HG03159 (cell line): Measurements from ENCODE around the gene SCARB2.

ENCODE experiments used
- ATAC-seq: cut with Tn5 transposase; IDR thresholded peaks from one replicate; pipeline ENCODE4 v1.9.1; 2021; ENCODE audit warnings: mild to moderate bottlenecking, moderate library complexity; ENCODE audit not compliant: unreplicated experiment

Gene SCARB2

DNA sequence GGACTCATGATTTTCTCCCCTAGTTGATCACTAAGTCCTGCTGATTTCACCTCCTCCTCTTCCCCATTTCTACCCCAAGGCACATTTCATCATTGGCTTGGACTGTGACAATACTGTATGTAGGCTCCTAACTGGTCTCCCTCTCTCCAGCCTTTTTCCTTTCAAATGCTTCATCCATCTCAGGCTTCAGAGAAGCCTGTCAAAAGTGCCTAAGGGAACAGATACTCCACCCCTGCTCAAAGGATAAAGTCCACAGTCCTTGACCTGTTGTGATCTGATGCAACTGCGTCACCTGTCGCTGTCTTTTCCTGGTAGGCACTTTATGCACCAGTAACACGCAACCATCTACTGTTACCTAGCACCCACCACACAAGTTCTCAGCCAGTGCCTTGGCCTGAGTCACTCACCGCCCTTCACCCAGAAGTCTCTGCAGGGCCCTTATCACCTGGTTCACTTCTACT lies 12.8 kb downstream of the SCARB2 start:
- ATAC-seq = no peak

DNA sequence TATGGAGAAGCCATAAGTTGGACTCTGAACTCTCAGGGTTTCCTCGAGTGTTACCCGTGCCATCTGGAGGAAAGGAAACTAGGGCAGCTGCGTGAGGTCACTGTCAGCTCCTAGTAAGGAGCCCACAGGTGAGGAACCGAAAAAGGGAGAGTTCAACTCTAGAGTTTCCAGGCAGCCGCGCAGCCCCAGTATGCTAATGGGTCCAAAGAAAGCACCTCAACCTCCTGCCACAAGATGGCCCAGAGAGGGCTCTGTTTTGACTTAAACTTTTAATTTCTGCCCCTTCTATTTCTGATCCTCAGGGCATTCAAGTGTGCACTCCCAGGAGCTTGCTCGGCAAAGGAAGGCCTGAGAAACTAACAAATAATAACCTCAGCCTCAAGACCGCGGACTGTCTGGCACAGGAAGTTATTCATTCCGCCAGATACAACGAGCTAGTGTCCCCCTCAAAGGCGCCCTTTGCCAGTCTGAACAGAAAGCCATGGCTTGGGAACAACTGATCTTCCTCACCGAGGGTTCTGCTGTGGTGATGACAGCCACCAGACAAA lies 13.9 kb downstream of the SCARB2 start:
- peak; percentile 89 for ATAC-seq

DNA sequence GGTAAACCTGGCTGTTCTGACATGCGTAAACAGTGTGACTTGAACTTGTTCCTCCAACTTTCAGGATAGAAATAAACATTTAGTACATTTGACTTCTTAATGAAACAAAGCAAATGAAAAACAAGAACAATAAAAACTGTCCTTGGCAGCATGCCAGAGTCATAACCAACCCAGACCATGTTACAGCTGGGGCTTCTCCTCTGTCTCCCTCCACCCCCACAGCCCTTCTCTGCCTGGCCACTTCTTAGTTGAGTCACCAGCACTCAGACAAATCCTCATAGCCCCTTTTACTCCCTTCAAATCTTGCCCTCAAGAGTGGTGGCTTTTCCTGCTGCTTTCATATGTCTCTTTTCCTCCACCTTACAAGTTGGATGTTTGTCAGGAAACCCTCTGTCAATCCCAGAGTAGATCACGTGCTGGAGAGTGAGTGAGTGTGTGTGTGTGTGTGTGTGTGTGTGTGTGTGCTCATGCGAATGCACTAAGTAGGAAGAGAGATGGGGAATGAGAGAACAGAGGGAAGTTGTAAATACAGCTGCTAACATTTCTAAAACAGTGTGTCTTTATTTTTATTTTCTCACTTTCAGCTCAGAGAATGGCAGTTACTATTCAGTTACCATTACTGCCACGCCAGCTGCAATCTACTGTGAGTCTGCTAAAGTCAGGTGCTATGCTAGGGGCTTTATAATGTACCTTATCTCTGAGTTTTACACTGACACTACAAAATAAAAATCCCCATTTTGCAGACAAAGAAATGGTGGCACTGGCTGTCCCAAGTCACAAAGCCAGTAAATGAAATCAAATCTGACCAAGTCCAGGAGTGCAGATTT lies 15.0 kb downstream of the SCARB2 start:
- ATAC-seq = peak; percentile 43

DNA sequence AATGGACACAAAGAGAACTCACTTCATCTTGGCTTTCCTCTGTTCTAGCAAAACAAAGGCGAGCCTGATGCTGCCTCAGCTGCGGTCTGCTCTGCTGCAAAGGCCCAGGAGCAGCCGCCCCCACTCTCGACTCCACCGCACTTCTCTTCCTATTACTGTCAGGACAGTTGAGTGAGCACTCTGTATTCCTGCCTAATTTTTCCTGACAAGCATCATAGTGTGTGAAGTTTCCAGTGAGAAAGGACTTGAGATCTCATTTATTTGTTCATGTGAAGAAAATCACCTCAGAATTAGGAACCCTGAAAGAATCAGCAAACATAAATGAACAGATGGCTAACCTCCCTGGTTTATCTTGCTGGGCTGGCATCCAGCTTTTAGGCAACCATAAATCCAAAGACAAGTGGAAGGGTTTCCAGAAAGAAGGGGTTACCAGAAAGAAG lies 15.6 kb downstream of the SCARB2 start:
- peak; percentile 11 for ATAC-seq

DNA sequence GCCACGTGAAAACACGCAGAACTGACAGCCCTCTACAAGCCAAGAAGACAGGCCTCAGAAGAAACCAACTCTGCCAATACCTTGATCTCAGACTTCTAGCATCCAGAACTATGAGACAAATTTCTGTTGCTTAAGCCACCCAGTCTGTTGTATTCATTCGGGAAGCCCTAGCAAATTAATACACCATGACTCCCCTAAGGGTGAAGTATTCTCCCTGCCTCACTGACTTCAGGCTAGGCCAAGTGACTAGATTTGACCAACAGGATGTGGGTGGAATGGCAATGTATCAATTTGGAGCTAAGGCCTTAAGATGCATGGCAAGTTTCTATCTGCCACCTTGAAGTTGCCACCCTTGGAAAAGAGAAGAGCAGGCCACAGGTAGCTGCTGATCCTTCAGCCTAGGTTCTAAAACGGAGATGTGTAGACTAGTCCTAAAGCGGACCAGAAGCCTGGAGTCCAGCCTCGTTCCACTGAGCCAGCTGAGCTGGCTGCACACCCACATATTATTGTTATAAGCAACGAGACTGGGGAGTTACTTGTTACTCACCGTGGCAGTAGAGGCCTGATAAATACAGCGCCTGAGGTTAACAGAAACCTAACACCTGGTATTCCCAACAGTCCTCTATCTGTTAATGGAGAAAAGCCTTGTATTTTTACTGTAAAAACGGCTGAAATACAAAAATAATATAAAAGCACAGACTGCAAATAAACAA lies 16.4 kb downstream of the SCARB2 start:
- no peak for ATAC-seq

DNA sequence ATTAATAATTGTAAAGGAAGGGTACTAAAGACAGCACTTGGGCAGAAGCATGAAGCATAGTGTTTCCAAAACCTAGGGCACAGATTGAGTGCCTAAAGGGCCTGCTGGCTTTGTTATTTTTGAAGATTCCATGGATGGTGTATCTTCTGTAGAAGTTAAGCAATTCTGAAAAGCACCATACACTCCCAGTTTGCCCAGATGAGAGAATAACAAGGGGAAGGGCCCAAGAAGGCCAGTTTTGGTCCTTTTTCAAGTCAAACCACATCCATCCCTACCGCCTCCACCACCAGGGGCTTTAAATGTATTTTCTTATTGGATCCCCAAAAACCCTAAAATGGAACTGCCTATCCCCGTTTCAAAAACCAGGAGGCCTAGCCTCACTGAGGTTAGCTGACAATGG lies 17.2 kb downstream of the SCARB2 start:
- ATAC-seq = no peak

DNA sequence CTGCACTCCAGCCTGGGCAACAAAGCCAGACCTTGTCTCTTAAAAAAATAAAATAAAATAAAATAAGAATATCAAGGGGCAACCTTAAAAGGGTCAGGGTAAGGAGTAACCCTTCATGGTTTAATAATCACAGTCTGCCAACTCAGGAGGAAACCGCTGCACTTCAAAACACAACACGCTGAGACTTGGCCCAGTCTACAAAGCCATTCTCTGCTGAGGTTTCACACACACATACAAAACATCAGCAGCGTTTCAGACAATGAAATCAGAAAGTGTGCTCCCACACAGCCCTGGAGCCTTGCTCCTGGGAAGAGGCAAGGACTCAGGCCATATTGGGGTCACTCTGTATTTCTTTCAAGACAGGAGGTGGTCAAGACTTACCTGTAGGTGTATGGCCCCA lies 18.3 kb downstream of the SCARB2 start:
- ATAC-seq = no peak

DNA sequence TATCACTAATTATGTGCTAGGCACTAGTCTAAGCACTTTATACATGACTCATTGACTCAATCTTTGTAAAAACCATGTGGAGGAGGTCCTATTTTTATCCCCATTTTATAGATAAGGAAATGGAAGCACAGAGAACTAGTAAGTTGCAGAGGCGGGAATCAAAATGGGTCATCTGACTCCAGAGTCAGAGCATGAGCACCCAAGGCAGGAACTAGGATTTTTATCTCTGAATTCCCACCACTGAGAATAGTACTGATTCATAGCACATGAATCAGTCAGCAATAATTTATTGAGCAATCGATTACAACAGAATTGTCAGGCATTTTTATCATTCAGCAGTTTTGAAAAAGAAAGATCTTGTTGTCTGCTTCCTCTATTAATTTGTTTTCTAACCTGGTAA lies 19.3 kb downstream of the SCARB2 start:
- no peak for ATAC-seq

DNA sequence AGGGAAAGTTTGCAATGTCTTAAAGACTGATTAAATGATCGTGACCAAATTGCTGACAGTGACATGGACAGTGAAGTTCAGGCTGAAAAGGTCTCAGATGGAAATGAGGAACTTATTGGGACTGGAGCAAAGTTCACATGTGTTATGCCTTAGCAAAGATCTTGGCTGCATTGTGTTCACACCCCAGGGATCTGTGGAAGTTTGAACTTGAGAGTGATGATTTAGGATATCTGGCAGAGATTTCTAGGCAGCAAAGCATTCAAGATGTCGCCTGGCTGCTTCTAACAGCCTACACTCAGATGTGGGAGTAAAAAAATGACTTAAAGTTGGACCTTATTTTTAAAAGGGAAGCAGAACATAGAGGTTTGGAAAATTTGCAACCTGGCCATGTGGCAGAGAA lies 21.4 kb downstream of the SCARB2 start:
- ATAC-seq = no peak

DNA sequence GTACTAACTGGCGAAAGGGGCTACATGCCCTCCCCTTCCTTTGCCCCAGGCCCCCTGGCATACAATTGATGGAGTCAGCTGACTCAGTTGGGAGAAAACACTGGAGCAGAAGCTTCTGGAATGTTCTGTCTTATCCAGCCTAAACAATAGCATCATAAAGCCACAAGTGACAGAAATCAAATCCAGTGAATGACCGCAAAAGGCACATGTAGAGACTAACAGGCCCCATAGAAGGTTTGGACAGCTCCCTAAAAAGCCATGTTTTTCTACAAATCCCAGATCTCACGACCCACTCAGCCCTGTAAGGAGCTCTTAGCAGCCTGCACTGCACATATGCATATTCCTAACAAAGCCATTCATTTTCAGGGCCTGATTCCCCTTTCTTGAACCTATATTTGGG lies 25.1 kb downstream of the SCARB2 start:
- ATAC-seq = no peak

DNA sequence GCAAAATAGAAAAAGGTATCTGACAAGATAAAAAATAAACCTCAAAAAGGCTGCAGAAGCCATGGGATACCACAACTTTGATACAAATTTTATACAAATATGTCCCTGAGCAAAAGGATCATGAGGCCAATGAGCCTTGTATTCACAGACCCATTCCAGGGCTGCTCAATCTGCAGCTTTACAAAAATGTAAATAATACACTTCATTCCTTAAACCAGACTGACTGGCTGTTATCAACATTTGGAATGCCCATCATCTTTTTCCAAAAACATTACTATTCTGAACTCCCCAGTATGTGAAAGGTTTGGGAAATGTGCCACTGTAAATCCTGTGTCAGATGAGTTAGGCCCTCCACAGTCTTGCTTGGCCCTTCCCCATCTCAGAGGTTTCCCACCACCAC lies 25.5 kb downstream of the SCARB2 start:
- no peak for ATAC-seq

DNA sequence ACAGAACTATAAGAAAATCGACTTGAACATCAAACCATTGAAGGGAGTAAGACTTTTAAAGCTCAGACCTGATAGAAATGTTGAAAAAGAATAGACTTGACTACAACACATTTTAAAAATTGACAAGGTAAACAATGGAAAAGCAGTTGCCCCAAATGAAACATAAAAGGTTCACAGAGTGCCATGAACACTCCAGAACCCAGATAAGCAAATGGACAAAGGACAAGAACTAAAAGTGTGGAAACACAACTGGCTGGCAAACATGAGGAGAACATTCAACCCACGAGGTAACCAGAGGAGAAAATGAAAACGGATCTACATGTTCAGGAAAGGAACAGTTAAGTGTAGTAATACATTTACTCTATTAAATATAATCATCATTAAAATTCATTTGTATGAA lies 26.5 kb downstream of the SCARB2 start:
- no peak for ATAC-seq

DNA sequence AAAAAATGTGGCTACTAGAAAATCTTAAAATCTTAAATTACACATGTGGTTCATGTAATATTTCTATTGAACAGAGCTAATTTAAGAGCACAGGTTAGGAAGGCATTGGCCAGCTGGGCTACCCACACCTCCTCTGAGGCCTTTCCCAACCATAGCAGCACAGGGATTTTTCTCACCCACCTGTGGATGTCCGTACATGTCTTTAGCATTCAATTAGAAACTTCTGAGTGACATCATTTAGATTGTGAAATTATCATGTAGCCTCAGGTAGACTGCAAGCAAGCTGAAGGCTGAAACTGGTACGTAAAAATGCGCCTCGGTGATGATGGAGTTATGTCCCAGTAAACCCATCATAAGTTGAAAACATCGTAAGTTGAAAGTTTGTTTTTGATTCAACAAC lies 31.2 kb downstream of the SCARB2 start:
- no peak for ATAC-seq

DNA sequence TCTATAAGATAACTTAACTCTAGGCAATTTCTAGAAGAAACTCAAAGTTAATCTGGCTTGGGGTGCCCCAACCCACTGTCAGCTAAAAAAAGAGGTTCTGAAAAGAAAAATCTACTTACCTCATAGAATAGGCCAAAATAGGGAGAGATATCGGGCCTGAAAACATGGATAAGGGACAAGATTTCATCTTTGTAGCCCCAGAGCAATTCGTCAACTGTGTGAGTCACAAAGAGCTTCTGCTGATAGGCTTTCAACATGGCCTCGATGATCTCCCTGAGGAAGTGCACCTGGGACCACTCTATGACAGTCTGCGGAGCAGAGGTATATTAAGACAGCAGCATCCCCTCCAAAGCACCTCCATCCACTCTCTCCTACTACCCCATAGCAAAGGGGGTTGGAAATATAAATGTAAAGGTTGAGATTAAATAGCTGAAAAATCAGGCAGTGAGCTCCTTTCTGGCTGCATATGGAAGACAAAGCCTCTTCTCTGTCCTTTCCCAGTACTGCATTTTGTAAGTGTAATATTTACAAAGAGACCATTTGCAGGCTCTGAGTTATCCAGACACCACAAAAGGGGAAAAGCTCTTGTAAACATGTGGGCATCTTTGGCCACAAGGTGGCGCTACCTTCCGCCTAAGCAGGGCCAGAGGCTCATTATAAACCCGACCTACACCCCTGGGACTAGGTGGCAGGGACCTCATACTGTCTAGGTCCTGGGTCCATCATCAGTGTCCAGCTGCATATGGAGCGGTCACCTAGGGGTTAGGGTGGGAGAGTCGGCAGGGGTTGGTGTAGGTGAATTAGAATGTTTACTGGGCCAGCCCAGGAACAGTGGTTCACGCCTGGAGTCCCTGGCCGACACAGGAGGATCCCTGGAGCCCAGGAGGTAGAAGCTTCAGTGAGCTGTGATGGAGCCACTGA lies 34.0 kb downstream of the SCARB2 start:
- peak; percentile 87 for ATAC-seq

DNA sequence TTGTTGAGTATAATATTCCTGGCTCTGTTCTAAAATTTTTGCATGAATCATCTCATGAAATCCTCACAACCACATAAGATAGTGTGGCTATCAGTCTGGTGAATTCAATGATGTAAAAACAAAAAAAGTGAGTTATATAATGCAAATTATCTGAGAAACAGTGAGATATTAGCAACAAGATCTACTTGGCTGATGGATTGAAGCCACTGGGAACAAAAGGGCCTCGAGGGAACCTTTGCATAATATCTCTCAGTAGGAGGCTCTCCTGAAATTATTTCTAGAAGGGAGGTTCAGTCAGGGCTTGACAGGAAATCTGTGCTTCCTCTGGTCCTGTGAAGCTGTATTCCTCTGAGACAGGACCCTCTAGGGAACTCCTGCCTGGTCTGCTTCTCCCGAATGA lies 35.3 kb downstream of the SCARB2 start:
- ATAC-seq = no peak

DNA sequence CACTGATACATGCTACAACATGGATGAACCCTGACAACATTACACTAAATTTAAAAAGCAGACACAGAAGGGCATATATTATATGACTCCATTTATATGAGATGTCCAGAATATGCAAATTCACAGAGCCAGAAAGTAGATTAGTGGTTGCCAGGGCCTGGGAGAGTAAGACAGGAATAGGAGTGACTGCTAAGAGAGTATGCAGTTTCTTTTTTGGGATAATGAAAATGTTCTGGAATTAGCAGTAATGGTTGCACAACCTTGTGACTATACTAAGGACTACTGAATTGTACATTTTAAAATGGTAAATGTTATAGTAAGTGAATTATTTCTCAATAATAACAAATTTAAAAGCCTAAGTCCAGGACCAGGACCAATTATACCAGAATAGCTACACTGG lies 35.9 kb downstream of the SCARB2 start:
- ATAC-seq = no peak

DNA sequence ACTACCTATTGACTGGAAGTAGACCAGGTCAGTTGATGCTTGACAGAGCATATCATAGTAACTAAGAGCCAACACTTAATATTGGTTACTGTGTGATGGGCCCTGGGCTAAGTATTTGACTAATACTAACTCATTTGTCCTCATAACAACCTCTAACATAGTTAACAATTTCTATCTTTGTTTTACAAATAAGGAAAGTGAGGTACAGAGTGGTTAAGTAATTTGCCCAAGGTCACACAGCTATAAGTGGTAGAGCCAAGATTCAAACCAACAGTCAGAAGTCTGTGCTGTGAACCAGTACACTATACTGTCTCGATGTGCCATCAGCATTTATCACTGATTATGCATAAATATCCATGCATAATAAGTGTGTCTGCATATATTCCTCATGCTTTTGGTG lies 38.3 kb downstream of the SCARB2 start:
- ATAC-seq = no peak

DNA sequence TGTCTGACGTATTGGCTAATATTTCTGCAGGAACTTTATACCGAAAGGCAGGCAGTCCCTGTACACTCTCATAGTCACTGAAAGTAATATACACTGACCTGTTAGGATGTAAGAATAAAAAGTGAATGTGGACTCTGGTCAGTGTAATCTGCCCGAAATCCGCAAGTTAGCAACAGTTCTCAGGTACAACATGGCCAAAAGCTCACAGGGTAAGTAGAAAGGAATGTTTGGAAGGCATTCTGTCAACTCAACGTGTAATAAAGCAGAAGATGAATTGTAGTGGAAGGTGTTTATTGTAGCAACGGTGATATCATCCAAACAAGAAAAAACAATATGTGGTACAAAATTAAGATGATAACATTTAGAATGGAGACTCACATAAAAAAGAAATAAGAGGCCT lies 39.4 kb downstream of the SCARB2 start:
- no peak for ATAC-seq

DNA sequence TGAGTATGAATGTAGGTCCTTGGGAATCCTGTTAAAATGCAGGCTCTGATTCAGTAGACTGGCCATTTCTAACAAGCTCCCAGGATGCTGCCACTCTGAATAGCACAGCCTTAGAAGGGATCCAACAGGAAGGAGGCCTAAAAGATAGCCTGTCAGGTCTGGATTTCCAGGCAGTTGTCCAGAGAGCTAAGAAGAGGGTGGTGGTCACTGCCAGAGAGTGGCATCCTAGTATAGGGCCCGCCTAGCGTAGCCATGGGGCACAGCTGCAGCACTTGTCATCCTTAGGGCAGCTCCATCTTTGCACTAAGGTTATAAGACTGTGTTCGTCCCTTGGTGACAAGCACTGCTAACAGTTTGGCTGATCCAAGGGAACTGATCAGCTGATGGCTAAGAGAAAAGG lies 44.9 kb downstream of the SCARB2 start:
- no peak for ATAC-seq

DNA sequence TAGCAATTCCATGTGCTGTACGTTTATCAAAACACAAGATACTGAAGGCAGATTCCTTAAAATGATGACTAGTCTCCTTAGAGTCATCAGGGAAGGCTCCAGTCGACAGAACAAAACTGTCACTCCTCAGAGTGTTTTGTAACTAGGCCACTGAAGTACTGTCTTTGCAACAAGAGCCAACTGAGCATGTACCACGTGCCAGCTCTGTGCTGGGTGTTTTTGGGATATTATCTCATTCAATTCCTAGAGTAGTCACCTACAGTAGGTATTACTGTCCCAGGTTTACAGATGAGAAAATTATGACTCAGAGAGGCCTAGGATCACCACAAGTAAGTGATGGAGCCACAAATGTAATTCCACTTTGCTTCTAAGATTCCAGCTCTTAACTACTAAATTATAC lies 47.1 kb downstream of the SCARB2 start:
- no peak for ATAC-seq

DNA sequence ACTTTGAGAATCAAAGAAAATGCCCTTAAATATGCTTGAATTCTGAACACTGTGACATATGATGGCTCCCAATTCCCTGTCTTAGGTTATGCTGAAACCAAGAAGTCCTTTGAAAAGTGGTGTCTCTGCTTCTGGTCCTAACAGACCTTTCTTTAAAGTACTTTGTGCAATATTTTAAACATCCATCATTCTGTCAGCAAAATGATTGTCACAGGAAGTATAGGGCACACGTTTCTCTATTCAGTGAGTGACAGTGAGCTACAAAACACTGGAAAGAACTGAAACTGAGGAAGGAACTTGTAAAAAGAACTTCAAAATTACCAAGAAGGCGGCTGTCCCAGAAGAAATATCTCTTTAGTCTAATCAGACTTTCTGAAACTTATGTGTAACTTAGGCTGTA lies 53.3 kb downstream of the SCARB2 start:
- ATAC-seq = no peak
